Mesodermal cell (in vitro differentiated cells): Measurements from ENCODE around the gene PDK2.

Experiments used
- H3K27ac ChIP-seq: 2 replicates; pipeline ENCODE4 v1.7.0; 2013; ENCODE audit warnings: mild to moderate bottlenecking, low read depth, low read length, moderate library complexity; ENCODE audit not compliant: severe bottlenecking
- H3K36me3 ChIP-seq: 2 replicates; pipeline ENCODE4 v1.7.1; 2013; ENCODE audit warnings: mild to moderate bottlenecking, low read length, moderate library complexity; ENCODE audit not compliant: control insufficient read depth, insufficient read depth
- H3K4me1 ChIP-seq: one replicate; pipeline ENCODE4 v1.7.1; 2013; ENCODE audit warnings: mild to moderate bottlenecking, low read length; ENCODE audit not compliant: insufficient read depth, control insufficient read depth, poor library complexity, severe bottlenecking
- H3K4me3 ChIP-seq: 2 replicates; pipeline ENCODE4 v1.7.0; 2013; ENCODE audit warnings: low read length, control low read depth, mild to moderate bottlenecking; ENCODE audit not compliant: insufficient read depth, poor library complexity, severe bottlenecking; ENCODE audit errors: extremely low read depth
- H3K9me3 ChIP-seq: 2 replicates; pipeline ENCODE4 v1.7.1; 2013; ENCODE audit warnings: mild to moderate bottlenecking, low read length, moderate library complexity; ENCODE audit not compliant: control insufficient read depth
- WGBS, 2 experiments: methylation state at CpG; one replicate each; pipeline ENCODE4 v1.1.5; 2013; ENCODE audit warnings: missing lambda C conversion rate in 2 of 2; ENCODE audit not compliant: insufficient coverage in 2 of 2; 5-methylcytosine and 5-hydroxymethylcytosine counted together

PDK2 gene

DNA sequence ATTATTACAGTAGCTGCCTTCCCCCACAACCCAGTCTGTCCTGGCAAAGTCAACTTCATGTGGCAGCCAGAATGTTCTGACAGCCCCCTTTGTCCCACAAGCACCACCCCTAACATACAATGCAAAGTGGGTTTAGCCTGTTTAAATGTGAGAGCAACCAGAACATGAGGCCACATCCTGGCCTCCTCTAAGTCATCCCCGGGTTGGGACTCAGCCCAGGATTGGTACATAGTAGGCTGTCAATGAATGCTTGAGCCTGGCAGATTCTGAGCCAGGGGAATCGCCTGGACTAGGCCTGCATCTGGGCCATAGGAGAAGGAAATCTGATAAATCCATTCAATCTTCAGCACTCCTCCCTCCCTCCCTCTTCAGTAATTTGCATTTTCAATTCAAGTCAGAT lies 43.5 kb upstream of the PDK2 start:
- Histone ChIP-seq H3K9me3 (no peaks in the 10 kb centered on the region), H3K36me3 (no peaks in the 10 kb centered on the region), H3K4me3 (no peak overlapping the region), H3K27ac (peak overlapping the region; percentile 51), H3K4me1 (peaks cover 72% of the 10 kb centered on the region)
- 64 to 79% methylated on average over 1 to 2 of the region's 2 CpGs for WGBS, 2 experiments

- Histone ChIP-seq H3K4me3 (no peak overlapping the region), H3K9me3 (no peaks in the 10 kb centered on the region), H3K36me3 (peaks cover 2% of the 10 kb centered on the region), H3K4me1 (peaks cover 67% of the 10 kb centered on the region), H3K27ac (peak overlapping the region; percentile 52)
- WGBS, 2 experiments = 93 to 97% methylated on average over 4 to 5 of the region's 6 CpGs
These were observed 42.8 kb upstream of the PDK2 start for GRCh38 chr17:50052241-50052796.

DNA sequence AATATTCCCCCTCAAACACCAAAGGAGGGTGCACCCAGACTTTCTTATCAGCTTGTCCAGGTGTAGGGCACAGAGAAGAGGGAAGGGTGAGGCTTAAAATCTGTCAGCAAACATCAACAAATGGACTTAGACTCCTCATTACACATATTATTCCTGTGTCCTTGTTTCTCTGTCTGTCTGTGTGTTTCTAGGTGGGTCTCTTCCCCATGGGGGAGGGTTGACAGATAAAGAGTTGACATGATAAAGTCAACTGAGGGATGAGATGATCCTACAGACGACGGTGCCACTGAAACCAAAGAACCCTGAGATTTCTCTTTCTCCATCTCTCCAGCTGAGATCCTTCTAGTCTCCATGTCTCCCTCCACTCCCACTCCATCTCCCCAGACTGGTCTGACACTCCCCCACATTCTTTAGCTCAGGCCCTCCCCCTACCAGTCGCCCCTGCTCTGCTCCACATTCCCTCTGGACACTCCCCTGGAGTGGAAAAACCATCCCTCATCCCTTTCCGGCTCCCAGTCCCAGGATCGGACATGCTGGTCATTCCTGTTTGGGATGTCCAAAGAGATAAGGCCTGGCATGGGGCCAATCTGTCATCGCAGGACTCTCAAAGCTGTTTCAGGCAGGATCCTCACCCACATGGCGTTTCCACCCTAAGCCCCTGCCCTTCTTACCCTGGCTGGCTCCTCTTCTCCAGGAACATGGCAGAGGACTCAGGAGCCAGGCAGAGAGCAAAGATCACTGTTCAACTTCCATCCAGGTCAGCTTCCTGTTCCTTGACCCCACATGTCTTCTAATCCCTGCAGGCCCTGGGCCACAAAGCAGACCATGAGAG lies 42.1 kb upstream of the PDK2 start:
- Histone ChIP-seq H3K4me3 (no peak overlapping the region), H3K4me1 (peaks cover 67% of the 10 kb centered on the region), H3K9me3 (no peaks in the 10 kb centered on the region), H3K27ac (peak overlapping the region; percentile 52), H3K36me3 (peaks cover 4% of the 10 kb centered on the region)
- 68 to 69% methylated on average over 5 to 7 of the region's 7 CpGs for WGBS, 2 experiments

DNA sequence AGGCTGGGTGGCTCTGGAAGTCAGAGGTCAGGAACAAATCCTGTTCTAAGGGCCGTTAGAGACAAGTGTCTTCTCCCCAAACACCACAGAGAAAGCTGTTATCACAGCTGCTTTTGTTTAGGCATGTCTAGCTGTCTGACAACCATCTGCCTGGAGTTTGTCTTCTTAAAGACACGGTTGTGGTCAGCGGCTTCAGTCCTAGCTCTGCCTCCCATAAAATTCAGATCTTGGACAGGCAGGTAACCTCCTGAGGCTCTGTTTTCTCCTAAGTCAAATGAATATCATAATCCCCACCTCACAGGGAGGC lies 41.5 kb upstream of the PDK2 start:
- H3K4me3 ChIP-seq = no peak overlapping the region
- H3K4me1 ChIP-seq = peaks cover 67% of the 10 kb centered on the region
- peaks cover 4% of the 10 kb centered on the region for H3K36me3 ChIP-seq
- no peaks in the 10 kb centered on the region for H3K9me3 ChIP-seq
- peak overlapping the region; percentile 52 for H3K27ac ChIP-seq
- 64 to 67% methylated on average over 3 of the region's 3 CpGs for WGBS, 2 experiments

- Histone ChIP-seq H3K36me3 (peaks cover 4% of the 10 kb centered on the region), H3K9me3 (no peaks in the 10 kb centered on the region), H3K4me1 (peaks cover 71% of the 10 kb centered on the region), H3K27ac (peak overlapping the region; percentile 6), H3K4me3 (peak overlapping the region; percentile 81)
- 30 to 38% methylated on average over 7 to 9 of the region's 14 CpGs for WGBS, 2 experiments
These were observed 40.1 kb upstream of the PDK2 start for GRCh38 chr17:50055055-50055425.

- Histone ChIP-seq H3K36me3 (peaks cover 4% of the 10 kb centered on the region), H3K4me3 (peak within 1 kb of the TSS; percentile 81), H3K27ac (peak within 1 kb of the TSS; percentile 6), H3K9me3 (no peaks in the 10 kb centered on the region), H3K4me1 (peaks cover 73% of the 10 kb centered on the region)
- 1 to 2% methylated on average over 27 to 41 of the region's 65 CpGs for WGBS, 2 experiments
These were observed 39.5 kb upstream of the PDK2 start, which contains the start of gene ITGA3 for GRCh38 chr17:50055426-50056216. TSS of gene ITGA3 (plus strand) at chr17:50056110. CDS start at chr17:50056440, 330 bp downstream.

DNA sequence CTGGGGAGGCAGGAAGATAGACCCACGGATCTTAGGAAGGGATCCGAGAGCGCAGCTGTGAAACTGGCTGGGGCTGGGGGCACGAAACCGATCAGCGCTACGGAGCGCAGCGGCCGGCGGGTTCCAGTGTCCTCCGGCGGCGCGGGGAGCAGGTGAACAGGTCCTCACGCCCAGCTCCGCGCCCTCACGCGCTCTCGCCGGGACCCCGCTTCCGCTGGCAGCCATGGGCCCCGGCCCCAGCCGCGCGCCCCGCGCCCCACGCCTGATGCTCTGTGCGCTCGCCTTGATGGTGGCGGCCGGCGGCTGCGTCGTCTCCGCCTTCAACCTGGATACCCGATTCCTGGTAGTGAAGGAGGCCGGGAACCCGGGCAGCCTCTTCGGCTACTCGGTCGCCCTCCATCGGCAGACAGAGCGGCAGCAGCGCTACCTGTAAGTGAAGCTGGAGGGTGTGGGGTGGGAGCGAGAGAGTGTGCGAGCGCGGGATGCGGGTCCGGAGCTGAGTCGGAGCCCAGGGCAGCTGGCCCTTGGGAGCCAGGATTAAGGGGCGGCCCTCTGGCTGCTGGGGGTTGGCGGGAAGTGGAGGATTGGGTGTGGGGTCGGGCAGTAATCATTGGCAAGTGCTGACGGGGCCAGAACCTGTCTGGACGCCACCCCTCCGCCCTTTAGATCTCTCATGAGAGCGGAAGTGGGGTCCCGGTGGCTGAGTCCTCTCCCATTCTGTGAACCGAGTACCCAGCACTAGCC lies 38.8 kb upstream of the PDK2 start:
- Histone ChIP-seq H3K9me3 (no peaks in the 10 kb centered on the region), H3K27ac (no peak overlapping the region), H3K4me3 (peak overlapping the region; percentile 81), H3K36me3 (peaks cover 8% of the 10 kb centered on the region), H3K4me1 (peaks cover 73% of the 10 kb centered on the region)
- 1 to 2% methylated on average over 36 to 44 of the region's 64 CpGs for WGBS, 2 experiments

DNA sequence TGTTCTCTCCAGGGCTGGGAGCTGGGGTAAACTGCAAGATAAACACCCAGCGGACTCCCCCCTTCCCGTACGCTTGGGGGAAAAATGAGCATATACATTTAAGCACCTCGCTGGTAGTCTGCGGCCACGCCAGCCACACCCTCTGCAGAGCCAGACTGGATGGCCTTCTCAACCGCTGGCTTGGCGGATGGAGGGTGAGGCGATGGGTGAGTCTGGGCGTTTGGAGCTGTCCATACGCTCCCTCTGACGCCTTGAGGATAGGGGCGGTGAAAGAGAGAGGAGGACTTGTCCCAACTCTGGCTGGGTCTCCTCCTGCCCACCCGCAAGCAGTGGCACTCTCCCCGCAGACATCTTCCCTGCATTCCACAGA lies 38.2 kb upstream of the PDK2 start:
- H3K4me1 ChIP-seq = peaks cover 70% of the 10 kb centered on the region
- H3K36me3 ChIP-seq = peaks cover 10% of the 10 kb centered on the region
- peak overlapping the region; percentile 81 for H3K4me3 ChIP-seq
- 8 to 22% methylated on average over 8 to 10 of the region's 15 CpGs for WGBS, 2 experiments
- H3K9me3 ChIP-seq = no peaks in the 10 kb centered on the region
- H3K27ac ChIP-seq = no peak overlapping the region

- 84 to 91% methylated on average over 4 to 9 of the region's 9 CpGs for WGBS, 2 experiments
- H3K4me1 ChIP-seq = peaks cover 72% of the 10 kb centered on the region
- no peak overlapping the region for H3K27ac ChIP-seq
- H3K4me3 ChIP-seq = peak overlapping the region; percentile 81
- peaks cover 10% of the 10 kb centered on the region for H3K36me3 ChIP-seq
- no peaks in the 10 kb centered on the region for H3K9me3 ChIP-seq
These were observed 37.6 kb upstream of the PDK2 start for GRCh38 chr17:50057521-50057991.

DNA sequence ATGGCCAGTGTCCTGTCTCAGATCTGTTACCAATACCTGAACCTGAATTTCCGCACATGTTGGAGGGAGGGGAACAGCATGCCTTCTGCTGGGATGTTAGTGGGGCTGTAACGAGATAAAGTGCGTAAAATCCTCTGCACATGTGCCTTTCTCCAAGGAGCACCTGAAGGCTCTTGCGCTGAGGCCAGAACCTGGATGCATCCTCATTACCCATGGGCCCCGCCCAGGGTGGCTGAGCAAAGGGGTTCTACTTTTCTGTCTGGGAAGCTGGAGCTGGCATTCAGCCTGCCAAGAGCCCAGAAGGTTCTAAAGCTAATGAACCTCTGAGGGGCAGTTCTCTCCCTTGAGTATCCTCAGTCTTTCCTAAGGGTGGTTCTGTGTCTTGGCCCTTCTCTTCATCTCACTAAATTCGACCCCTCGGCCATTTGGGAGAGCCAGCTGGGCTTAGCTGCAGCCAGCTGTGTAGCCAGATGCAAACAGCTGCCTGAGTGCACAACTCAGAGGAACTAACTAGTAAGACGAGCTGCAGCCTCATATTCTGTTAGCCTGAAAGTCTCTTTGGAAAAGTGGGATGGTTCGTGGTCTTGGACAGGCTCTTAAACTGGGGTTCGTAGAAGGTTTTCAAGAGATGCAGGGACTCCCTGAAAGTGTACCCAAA lies 36.7 kb upstream of the PDK2 start:
- 94 to 96% methylated on average over 10 of the region's 10 CpGs for WGBS, 2 experiments
- peak overlapping the region; percentile 91 for H3K27ac ChIP-seq
- H3K4me3 ChIP-seq = peak overlapping the region; percentile 1
- no peaks in the 10 kb centered on the region for H3K9me3 ChIP-seq
- peaks cover 10% of the 10 kb centered on the region for H3K36me3 ChIP-seq
- peaks cover 72% of the 10 kb centered on the region for H3K4me1 ChIP-seq
